ENCODE results near the gene STARD10.

- TF ChIP-seq POLR2AphosphoS5 (IDR thresholded peaks at IDR 0.05; ENCODE audit: low read depth, low read length) = no peak
- TF ChIP-seq FOXP2 (optimal IDR thresholded peaks at IDR 0.05; ENCODE audit: borderline replicate concordance, extremely low read depth, extremely low read length, insufficient read depth) = no peak
These were observed 6.4 kb downstream of the STARD10 start for GRCh38 chr11:72787216-72788104.

Data from PFSK-1 (cell line).